Right lobe of liver (tissue), 6 donors: ENCODE data around the gene CHTF8. TPM values are rescaled to one million over a fixed set of nuclear protein-coding genes. Genes with fewer than 3 reads are reported as not detected.

Experiments
- ATAC-seq, 4 donors: fragments of 200-7000 bp; cut with Tn5 transposase; one replicate each; pipeline ENCODE4 v1.9.1; 2020; ENCODE audit warnings: mild to moderate bottlenecking in 4 of 4, moderate library complexity in 4 of 4
- DNase-seq, 3 donors: peaks; one replicate each; pipeline ENCODE4 v3.0.0-alpha.2; 2020
- H3K27ac ChIP-seq, 3 donors: fragments of 200-600 bp; one replicate each; pipeline ENCODE4 v1.8.0; 2022
- H3K27me3 ChIP-seq, 2 donors: fragments of 200-600 bp; one replicate each; pipeline ENCODE4 v1.8.0; 2022
- H3K36me3 ChIP-seq, 4 donors: fragments of 200-600 bp; sonication (generic) in 1 of 4; one replicate each; pipeline versions ENCODE4 v1.5.1 to v1.8.0; 2017 to 2022; ENCODE audit warnings: control low read depth in 1 of 4
- H3K4me1 ChIP-seq, 4 donors: fragments of 200-600 bp; sonication (generic) in 1 of 4; one replicate each; pipeline versions ENCODE4 v1.5.1 to v1.8.0; 2017 to 2022; ENCODE audit warnings: control low read depth in 1 of 4
- H3K4me3 ChIP-seq, 3 donors: fragments of 200-600 bp; one replicate each; pipeline ENCODE4 v1.8.0; 2022
- H3K9me3 ChIP-seq, 4 donors: fragments of 200-600 bp; sonication (generic) in 1 of 4; one replicate each; pipeline versions ENCODE4 v1.5.1 to v1.8.0; 2017 to 2022; ENCODE audit warnings: control low read depth in 1 of 4
- POLR2A ChIP-seq: fragments of 450-650 bp; IDR thresholded peaks from one replicate; pipeline ENCODE4 v1.6.1; 2017; ENCODE audit warnings: antibody characterized with exemption, mild to moderate bottlenecking
- WGBS: methylation state at CpG from one replicate; pipeline ENCODE4 v1.1.6; 2018; ENCODE audit warnings: low coverage, low lambda C conversion rate; ENCODE audit not compliant: insufficient coverage; ENCODE audit errors: missing lambda C conversion rate; 5-methylcytosine and 5-hydroxymethylcytosine counted together
- intact Hi-C, 2 donors: fragments of 100-400 bp; cut with DNase I; formaldehyde crosslinking; loops; one replicate each; pipeline versions ENCODE4 v1.11.2 to v1.14.1; 2022
- long read RNA-seq: library from polyadenylated mRNA; unstranded; transcript quantifications from one replicate; pipeline ENCODE4 v2.0.0, GENCODE V29; 2019
- total RNA-seq, 6 experiments: library from RNA; depleted of rRNA in 2 of 6; stranded (reverse); fragments of >200 nt in 2 of 6; fragmentation: NEBNext Ultra II Directional in 3 of 6; extraction: Animal tissue kit (Norgen Biotek cat#: 25700) in 3 of 6; gene quantifications; one replicate each; pipeline versions ENCODE4 v1.1.0 to v1.2.4, GENCODE V29; 2016 to 2023
- TF ChIP-seq, protein P1 (sequence below), 4 donors: fragments of 200-600 bp in 3 of 4; fragments of 450-650 bp in 1 of 4; IDR thresholded peaks; one replicate each; pipeline versions ENCODE4 v1.5.1 to v1.8.0; 2016 to 2022; ENCODE audit warnings: antibody characterized with exemption in 4 of 4, mild to moderate bottlenecking in 2 of 4
- donor health status: DM: no; HTN: yes; CAD: no.
- donor health status: DM: no; HTN: no; CAD: no.
- donor health status: DM: no; HTN: no; CAD: no.
- donor health status: DM: no; HTN: yes; CAD: no.
- donor health status: DM: no; HTN: yes; CAD: no.

CHTF8 gene, protein sequence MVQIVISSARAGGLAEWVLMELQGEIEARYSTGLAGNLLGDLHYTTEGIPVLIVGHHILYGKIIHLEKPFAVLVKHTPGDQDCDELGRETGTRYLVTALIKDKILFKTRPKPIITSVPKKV
- 10 to 100 TPM; 56.6 to 78.3 (median 65.4) TPM for total RNA-seq
- long read RNA-seq, partial matches to known transcripts = 0 of 6 reads
- long read RNA-seq, other reads (novel, unspliced or antisense) = 0 of 6 reads

DNA sequence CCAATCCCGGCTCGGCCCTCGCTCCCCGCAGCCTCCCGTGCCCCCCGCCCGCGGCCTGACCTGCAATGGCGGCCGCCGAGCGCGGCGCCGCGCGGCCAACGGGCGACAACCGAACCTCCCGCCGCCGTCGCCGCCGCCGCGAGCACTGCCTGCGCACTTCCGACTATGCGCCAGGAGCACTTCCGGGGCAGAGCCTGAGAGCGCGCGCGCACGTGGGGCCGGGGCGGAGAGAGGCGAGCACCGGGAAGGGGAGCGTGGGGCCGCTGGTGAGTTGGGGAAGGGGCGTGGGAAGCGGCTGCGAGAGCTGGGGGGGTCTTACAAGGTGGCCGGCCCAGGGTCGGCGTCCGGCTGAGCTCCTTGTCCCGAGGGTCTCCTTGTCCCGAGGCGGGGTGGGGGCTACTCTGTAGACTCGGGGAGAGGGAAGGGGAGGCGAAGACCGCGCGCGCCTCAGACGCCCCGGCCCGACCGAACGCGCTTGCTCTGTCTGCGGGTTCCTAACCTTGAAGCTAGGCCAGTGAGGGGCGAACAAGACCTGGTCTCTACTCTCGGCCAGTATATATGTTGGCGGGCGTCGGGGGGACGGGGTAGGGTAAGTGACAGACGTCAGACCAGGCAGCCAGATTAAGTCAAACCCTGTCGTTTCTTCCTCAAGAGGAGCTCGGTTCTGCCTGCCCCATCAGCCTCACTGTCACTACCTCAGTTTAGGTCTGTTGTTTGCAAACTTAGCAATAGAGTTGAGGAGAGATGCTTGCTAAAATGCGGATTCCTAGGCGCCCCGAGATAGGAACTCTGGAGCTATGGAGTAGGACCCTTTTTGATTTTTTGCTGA, at the start of gene CHTF8, which contains the start of gene UTP4:
CHTF8 (minus strand) TSS at position 165 of the 829 bp plus-strand sequence. CDS start 11,130 bp downstream, outside the sequence.
UTP4 (plus strand) TSS at position 226 of the 829 bp plus-strand sequence. CDS start 811 bp downstream, outside the sequence.
- peak; percentile 89 to 90 (median 90) for DNase-seq
- ATAC-seq = peak; percentile 90 to 95 (median 94)
- WGBS = 3% methylated on average over 13 of the region's 78 CpGs
- Histone ChIP-seq H3K4me1 (peaks cover 0 to 29% (median 0%) of the 10 kb centered on the region in 4 donors), H3K9me3 (no peaks in the 10 kb centered on the region), H3K4me3 (peak within 1 kb of the TSS; percentile 87 to 93 (median 90)), H3K36me3 (peaks cover 0 to 13% (median 0%) of the 10 kb centered on the region in 4 donors), H3K27ac (peak within 1 kb of the TSS; percentile 68 to 91 (median 87)), H3K27me3 (no peaks in the 10 kb centered on the region)
- intact Hi-C loops = no loop called here
- TF ChIP-seq, protein P1, sequence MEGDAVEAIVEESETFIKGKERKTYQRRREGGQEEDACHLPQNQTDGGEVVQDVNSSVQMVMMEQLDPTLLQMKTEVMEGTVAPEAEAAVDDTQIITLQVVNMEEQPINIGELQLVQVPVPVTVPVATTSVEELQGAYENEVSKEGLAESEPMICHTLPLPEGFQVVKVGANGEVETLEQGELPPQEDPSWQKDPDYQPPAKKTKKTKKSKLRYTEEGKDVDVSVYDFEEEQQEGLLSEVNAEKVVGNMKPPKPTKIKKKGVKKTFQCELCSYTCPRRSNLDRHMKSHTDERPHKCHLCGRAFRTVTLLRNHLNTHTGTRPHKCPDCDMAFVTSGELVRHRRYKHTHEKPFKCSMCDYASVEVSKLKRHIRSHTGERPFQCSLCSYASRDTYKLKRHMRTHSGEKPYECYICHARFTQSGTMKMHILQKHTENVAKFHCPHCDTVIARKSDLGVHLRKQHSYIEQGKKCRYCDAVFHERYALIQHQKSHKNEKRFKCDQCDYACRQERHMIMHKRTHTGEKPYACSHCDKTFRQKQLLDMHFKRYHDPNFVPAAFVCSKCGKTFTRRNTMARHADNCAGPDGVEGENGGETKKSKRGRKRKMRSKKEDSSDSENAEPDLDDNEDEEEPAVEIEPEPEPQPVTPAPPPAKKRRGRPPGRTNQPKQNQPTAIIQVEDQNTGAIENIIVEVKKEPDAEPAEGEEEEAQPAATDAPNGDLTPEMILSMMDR (IDR thresholded peaks at IDR 0.05) = no peak
- peak; percentile 94 for TF ChIP-seq POLR2A

DNA sequence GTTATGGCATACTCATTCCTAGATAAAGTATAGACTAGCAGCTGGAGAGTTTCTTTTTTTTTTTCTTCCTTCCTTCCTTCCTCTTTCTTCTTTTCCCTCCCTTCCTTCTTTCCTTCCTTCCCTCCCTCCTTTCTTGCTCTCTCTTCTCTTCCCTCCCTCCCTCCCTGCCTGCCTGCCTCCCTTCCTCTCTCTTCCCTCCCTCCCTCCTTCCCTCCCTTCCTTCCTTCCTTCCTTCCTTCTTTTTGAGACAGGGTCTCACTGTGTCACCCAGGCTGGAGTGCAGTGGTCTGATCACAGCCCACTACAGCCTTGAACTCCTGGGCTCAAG, 47.6 kb upstream of the CHTF8 start:
- Histone ChIP-seq H3K9me3 (no peaks in the 10 kb centered on the region), H3K4me1 (peaks cover 0 to 8% (median 3%) of the 10 kb centered on the region in 4 donors), H3K36me3 (no peaks in the 10 kb centered on the region), H3K27me3 (no peaks in the 10 kb centered on the region), H3K27ac (no peak overlapping the region), H3K4me3 (no peak overlapping the region)
- intact Hi-C loops = no loop called here
- ATAC-seq (no peak), DNase-seq (no peak)
- no peak for TF ChIP-seq POLR2A
- TF ChIP-seq, protein P1 (IDR thresholded peaks at IDR 0.05) = no peak

DNA sequence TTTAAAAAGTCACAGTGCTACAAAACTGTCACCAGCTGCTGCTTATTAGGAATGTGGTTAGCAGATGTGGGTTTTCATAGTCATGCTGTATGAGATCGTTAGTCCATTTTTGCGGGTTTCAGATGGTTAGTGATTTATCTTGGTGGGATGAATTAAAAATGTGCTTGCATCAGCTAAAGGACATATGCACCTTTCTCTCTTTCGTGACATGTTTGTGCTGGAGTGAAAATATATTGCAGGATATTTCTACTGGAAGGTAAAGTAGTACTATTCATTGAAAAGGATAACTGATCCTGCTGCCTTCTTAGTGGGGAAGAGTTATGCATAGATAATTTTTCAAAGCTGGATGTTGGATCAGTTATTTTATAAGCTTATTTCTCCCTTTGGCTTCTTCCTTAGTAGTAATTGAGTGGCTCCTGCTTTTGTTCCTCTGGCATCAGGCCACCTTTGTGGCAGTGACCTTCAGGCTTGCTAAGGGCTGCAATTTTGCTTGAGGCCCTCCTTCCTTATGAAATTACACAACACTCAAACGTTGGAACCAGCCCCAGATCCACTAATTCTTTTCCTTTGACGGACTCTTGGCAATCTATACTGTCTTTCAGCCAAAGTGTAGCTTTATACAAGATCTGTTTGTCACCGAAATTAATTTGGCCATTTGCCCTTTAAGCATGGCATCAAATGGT, 47.1 kb upstream of the CHTF8 start:
- no peaks in the 10 kb centered on the region for H3K27me3 ChIP-seq
- H3K36me3 ChIP-seq = no peaks in the 10 kb centered on the region
- DNase-seq (peak in 2 of 3 donors; percentile 46 to 62), ATAC-seq (peak; percentile 66 to 85 (median 75))
- TF ChIP-seq, protein P1 (IDR thresholded peaks at IDR 0.05) = no peak
- no peak for TF ChIP-seq POLR2A
- intact Hi-C loops = loop anchor here in 1 of 2 donors (10.0 kb wide), 1 partner anchor 115 kb away; no protein-coding TSS in a partner anchor
- H3K9me3 ChIP-seq = no peaks in the 10 kb centered on the region
- H3K4me3 ChIP-seq = no peak overlapping the region
- H3K27ac ChIP-seq = no peak overlapping the region
- WGBS = 27% methylated on average over 6 of the region's 6 CpGs
- H3K4me1 ChIP-seq = peaks cover 0 to 8% (median 3%) of the 10 kb centered on the region in 4 donors

DNA sequence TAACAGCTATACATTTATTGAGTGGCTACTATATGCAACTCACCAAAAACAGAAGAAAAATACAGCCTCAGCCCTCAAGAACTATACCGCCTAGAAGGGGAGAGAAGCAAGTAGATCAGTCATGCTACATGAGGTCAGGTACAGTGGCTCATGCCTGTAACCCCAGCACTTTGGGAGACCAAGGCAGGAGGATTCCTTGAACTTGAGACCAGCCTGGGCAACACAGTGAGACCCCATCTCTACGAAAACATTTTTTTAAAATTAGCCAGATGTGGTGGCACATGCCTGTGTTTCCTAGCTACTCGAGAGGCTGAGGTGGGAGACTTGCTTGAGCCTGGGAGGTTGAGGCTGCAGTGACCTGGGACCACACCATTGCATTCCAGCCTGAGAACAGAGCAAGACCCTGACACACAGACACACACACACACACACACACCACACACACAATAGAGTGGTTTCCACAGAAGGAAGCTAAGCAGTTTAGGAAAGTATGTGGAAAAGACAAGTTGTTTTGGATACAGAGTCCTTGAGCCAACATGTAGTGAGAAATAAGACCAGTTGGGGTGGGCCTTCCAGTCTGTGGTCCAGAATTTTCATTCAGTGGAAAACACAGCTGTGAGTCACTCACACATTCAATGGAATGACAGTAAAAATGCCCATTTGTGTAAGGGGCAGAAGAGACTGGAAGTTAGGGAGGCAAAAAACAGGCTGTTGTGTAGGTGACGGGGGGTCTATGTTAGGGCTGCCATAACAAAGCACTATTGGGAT, 43.8 kb upstream of the CHTF8 start:
- Histone ChIP-seq H3K4me1 (peaks cover 0 to 11% (median 4%) of the 10 kb centered on the region in 4 donors), H3K4me3 (no peak overlapping the region), H3K9me3 (no peaks in the 10 kb centered on the region), H3K27ac (no peak overlapping the region), H3K36me3 (no peaks in the 10 kb centered on the region), H3K27me3 (no peaks in the 10 kb centered on the region)
- 100% methylated on average over 1 of the region's 4 CpGs for WGBS
- intact Hi-C loops = loop anchor here in 1 of 2 donors (10.0 kb wide), 1 partner anchor 119 kb away; no protein-coding TSS in a partner anchor
- TF ChIP-seq POLR2A = no peak
- TF ChIP-seq, protein P1 (IDR thresholded peaks at IDR 0.05) = no peak
- DNase-seq (no peak), ATAC-seq (no peak)
